Measurements from ENCODE around the gene TCF7L2.

- TF ChIP-seq POLR3A (IDR thresholded peaks at IDR 0.05; ENCODE audit: borderline replicate concordance, extremely low read depth, insufficient read depth, insufficient read length) (no peak), EZH2 (IDR thresholded peaks at IDR 0.05; ENCODE audit: borderline replicate concordance, low read depth, low read length) (no peak), HCFC1 (IDR thresholded peaks at IDR 0.05; ENCODE audit: low read depth, low read length) (no peak), MAFG (tag; conservative IDR thresholded peaks at IDR 0.05) (no peak), ZHX1 (conservative IDR thresholded peaks at IDR 0.05; ENCODE audit: low read length) (no peak), ZNF274 (IDR thresholded peaks at IDR 0.05; ENCODE audit: borderline replicate concordance, low read depth, low read length) (no peak), FOSL1 (tag; conservative IDR thresholded peaks at IDR 0.05) (no peak)
Observed at GRCh38 chr10:113214331-113214730, 264.3 kb downstream of the TCF7L2 start.
